Measurements from ENCODE around the gene NCS1.

Gene NCS1

DNA sequence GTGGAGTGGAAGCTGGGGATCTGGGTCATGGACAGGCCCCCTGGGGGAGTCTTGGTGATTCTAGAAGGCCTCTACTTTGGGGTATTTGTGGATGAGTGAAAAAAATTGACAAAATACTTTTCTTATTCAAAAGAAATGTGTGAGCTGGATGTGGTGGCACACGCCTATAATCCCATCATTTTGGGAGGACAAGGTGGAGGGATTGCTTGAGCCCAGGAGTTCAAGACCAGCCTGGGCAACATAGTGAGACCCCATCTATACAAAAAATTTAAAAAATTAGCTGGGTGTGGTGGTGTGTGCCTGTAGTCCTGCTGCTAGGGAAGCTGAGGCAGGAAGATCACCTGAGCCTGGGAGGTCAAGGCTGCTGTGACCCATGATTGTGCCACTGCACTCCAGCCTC lies 6.6 kb upstream of the NCS1 start:
- FAIRE-seq (no peak), DNase-seq (ENCODE audit: insufficient read length) (no peak)
- no peak for TF ChIP-seq POLR2AphosphoS5 (IDR thresholded peaks at IDR 0.05; ENCODE audit: low read depth, low read length)
- no peak for TF ChIP-seq POLR2A (IDR thresholded peaks at IDR 0.05; ENCODE audit: low read depth, low read length)
- TF ChIP-seq TAF1 (IDR thresholded peaks at IDR 0.05; ENCODE audit: borderline replicate concordance, low read depth, low read length): no peak

DNA sequence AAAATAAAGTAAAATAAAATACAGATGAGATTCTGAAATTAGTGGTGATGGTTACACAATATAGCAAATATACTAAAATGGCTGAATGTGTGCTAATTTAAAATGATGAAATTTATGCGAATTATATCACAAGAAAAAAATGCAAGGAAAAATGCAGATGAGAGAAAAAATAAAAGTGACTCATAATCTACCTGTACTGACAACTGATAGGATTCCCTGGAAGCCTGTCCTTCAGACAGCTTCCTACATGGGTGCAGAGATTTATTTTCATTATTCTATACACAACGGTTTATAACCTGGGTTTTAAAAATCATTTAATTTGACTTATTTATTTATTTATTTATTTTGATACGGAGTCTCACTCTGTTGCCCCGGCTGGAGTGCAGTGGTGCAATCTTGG lies 5.8 kb upstream of the NCS1 start:
- no peak for TF ChIP-seq POLR2AphosphoS5 (IDR thresholded peaks at IDR 0.05; ENCODE audit: low read depth, low read length)
- TF ChIP-seq TAF1 (IDR thresholded peaks at IDR 0.05; ENCODE audit: borderline replicate concordance, low read depth, low read length): no peak
- TF ChIP-seq POLR2A (IDR thresholded peaks at IDR 0.05; ENCODE audit: low read depth, low read length): no peak

DNA sequence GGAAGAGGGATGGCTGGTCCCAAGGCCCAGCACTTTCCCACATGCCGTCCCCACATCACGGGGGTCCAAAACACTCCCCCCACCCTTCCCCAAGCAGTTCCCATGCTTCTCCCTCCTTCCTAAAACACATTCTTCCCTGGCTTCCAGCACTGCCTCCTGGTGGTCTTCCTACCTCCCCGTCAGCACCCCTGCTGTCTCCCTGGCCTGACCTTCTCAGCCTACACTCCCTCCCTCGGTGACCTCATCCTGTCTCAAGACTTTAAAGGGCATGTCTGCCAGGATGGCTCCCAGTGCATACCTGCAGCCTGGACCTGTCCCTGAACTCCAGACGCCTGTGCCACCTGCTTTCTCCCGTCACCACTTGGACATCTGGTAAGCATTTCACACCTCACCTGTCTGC lies 4.3 kb upstream of the NCS1 start:
- no peak for DNase-seq (ENCODE audit: insufficient read length)
- no peak for FAIRE-seq
- no peak for TF ChIP-seq TAF1 (IDR thresholded peaks at IDR 0.05; ENCODE audit: borderline replicate concordance, low read depth, low read length)
- TF ChIP-seq POLR2A (IDR thresholded peaks at IDR 0.05; ENCODE audit: low read depth, low read length): no peak
- no peak for TF ChIP-seq POLR2AphosphoS5 (IDR thresholded peaks at IDR 0.05; ENCODE audit: low read depth, low read length)

More for the DNA sequence above, 5.8 kb upstream of the NCS1 start:
- FAIRE-seq (no peak), DNase-seq (ENCODE audit: insufficient read length) (no peak)

DNA sequence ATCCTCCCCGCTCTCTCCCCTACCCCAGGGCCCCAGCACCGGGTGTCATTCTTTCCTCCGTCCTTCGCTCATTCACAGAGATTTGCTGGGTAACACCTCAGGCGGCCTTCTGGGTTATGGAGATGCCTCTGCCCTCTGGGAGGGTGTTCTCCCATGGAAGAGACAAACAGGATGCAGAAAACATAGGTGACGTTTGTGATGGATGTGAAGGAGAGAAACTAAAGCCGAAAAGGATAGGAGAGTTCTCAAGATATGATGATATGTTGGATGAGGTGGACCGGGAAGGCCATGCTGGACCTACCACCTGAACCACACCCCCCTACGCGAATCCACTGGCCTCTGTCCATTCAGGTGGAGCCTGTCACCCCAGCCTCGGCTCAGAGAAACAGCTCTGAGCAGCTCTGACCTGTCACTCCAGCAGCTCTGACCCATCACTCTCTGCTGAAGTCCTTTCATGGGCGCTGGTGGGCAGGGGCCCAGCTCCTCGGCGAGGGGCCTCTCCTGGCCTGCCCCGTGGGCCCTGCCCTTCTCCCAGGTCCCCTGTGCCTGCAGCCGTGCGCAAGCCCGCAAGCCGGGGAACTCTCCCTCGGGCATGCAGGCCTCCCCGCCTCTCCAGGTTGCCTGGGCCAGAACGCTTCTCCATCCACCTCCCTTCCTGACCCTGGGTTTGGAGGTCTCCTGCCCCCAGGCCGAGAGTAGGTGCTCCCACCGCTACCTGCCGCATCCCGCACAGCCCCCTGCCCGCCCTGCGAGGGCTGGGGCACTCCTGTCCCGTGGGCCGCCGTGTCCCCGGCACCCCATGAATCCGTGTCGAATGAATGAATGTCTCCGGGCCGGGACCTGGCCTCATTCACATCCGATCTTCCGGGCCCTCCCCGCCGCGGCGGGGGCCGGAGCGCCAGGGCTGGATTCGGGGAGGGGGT lies 717 bp upstream of the NCS1 start:
- no peak for FAIRE-seq
- no peak for TF ChIP-seq POLR2AphosphoS5 (IDR thresholded peaks at IDR 0.05; ENCODE audit: low read depth, low read length)
- TF ChIP-seq POLR2A (IDR thresholded peaks at IDR 0.05; ENCODE audit: low read depth, low read length): no peak
- TF ChIP-seq TAF1 (IDR thresholded peaks at IDR 0.05; ENCODE audit: borderline replicate concordance, low read depth, low read length): no peak
- DNase-seq (ENCODE audit: insufficient read length): no peak

DNA sequence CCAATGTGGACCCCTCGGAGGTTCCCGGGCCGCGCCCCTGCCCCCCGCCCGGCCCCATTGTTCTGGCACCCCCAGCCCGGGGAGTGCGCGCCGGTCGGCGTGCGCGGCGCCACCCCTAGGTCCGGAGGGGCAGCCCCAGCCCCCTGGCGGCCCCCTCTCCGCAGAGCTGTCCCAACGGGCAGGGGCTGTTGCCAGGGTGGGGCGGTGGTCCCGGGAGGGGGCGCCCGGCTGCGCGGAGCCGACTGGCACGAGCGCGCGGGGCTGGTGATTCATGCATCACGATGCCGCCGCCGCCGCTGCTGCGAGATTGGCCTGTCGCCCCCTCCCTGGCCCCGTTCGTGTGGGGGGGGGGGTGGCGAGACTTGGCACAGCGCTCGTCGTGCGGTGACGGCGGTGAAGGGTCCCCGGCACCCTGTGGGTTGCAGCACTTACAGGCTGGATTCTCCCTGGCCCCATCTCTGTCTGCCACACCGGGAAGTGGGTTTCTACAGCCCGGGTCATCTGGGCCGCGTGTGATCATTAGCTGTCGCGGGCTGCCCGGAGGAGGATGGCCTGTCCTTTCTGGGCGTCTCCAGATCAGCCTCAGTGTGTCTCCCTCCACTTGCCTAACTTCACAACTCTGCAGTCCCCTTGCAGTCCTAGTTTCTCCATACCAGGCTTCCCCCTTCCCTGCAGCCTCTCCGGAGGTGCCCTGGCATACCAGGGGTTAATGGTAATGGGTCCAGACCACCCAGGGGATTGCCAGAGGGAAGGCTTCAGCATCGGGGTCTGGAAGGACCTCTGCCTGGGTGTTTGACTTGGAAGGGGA lies 858 bp downstream of the NCS1 start:
- DNase-seq (ENCODE audit: insufficient read length): no peak
- no peak for FAIRE-seq

DNA sequence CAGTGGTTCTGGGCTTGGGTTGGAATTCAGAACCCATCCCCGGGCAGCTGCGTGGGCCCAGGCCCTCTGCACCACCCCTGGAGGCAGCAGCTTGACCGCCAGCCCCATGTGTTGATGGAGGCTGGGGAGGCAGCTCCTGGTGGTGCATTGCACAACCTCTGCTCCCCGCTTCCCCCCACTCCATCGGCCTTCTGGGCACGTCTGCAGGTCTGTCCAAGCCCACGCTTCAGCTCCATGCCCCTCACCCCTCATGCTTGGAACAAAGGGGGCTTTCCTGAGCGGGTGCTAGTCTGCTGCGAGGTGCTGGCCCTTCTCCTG lies 1.4 kb downstream of the NCS1 start:
- no peak for FAIRE-seq
- no peak for DNase-seq (ENCODE audit: insufficient read length)
- no peak for TF ChIP-seq POLR2AphosphoS5 (IDR thresholded peaks at IDR 0.05; ENCODE audit: low read depth, low read length)
- no peak for TF ChIP-seq POLR2A (IDR thresholded peaks at IDR 0.05; ENCODE audit: low read depth, low read length)
- no peak for TF ChIP-seq TAF1 (IDR thresholded peaks at IDR 0.05; ENCODE audit: borderline replicate concordance, low read depth, low read length)

More for the DNA sequence above, 858 bp downstream of the NCS1 start:
- TF ChIP-seq POLR2AphosphoS5 (IDR thresholded peaks at IDR 0.05; ENCODE audit: low read depth, low read length) (no peak), TAF1 (IDR thresholded peaks at IDR 0.05; ENCODE audit: borderline replicate concordance, low read depth, low read length) (no peak), POLR2A (IDR thresholded peaks at IDR 0.05; ENCODE audit: low read depth, low read length) (no peak)

DNA sequence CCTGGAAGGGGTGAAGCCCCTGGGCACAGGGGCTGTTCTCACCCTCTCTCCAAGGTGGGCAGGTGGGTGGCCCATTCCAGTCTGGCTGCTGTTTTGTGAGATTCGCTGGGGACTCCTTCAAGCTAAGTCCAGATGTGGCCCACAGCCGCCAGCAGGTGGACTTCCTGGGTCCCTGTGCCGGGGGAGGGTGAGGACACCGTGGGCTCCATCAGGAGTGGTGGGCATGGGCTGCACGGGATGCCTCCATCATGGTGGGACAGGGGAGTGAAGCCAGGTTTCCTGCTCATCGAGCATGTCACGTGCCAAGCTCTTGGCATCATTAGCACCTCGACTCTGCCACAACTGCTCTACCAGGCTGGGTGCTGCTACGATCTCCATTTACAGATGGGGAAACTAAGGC lies 1.8 kb downstream of the NCS1 start:
- DNase-seq (ENCODE audit: insufficient read length) (no peak), FAIRE-seq (no peak)
- TF ChIP-seq POLR2AphosphoS5 (IDR thresholded peaks at IDR 0.05; ENCODE audit: low read depth, low read length): no peak
- TF ChIP-seq TAF1 (IDR thresholded peaks at IDR 0.05; ENCODE audit: borderline replicate concordance, low read depth, low read length): no peak
- TF ChIP-seq POLR2A (IDR thresholded peaks at IDR 0.05; ENCODE audit: low read depth, low read length): no peak

DNA sequence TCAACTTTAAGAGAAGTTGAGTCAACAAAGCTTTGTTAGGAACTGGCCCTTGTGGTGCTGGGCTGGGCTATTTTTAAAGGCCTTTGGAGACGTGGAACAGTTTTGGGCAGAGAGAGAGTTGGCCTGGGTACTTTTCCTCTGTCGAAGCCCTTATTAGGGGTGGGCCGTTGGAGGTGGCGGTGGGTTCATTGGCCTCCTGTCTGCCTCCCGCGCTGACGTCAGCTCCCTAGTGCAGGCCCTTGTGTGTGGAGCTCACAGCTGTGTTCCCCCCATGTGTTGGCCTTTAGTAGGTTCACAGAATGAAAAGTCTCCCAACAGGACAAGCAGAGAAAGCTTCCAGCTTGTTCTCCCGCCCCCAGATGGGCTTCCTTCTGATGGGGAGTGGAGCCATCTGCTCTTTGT lies 2.7 kb downstream of the NCS1 start:
- TF ChIP-seq POLR2A (IDR thresholded peaks at IDR 0.05; ENCODE audit: low read depth, low read length): no peak
- TF ChIP-seq POLR2AphosphoS5 (IDR thresholded peaks at IDR 0.05; ENCODE audit: low read depth, low read length): no peak
- no peak for TF ChIP-seq TAF1 (IDR thresholded peaks at IDR 0.05; ENCODE audit: borderline replicate concordance, low read depth, low read length)
- FAIRE-seq (no peak), DNase-seq (ENCODE audit: insufficient read length) (no peak)

DNA sequence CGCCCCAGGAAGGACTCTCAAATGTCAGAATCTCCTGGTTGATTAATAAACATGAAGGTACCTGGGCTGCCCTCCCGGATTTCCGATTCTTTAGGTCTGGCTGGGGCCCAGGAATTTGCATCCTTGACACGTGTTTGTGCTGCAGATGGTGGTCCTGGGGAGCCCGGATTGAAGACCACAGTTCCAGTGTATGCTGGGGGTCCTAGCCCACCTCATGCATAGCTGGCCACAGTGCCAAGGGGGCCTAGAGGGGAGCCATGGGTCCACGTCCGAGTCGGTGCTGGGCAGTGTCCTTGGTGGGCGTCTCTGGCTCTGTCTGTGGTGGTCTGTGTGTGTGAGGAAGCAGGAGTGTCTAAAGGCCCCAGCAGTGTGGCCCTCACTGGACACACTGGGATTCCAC lies 3.2 kb downstream of the NCS1 start:
- no peak for FAIRE-seq

DNA sequence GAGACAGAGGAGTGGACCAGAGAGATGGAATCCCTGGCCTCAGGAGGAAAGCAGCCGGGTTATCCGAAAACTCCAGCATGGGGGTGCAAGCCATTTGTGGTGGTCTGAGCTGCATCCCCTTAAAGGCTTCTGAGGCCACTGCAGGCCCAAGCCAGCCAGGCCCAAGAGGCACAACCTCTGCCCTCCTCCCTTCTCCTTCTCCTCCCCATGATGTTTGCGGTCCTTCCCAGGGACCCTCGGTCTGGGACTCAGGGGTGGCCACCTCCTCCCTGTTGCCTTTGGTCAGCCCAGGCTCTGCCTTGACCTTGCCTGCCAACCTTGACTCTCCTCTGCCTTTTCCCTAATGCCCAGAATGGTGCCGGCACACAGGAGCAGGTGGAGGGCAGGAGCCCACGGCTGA lies 4.6 kb downstream of the NCS1 start:
- TF ChIP-seq TAF1 (IDR thresholded peaks at IDR 0.05; ENCODE audit: borderline replicate concordance, low read depth, low read length) (no peak), POLR2A (IDR thresholded peaks at IDR 0.05; ENCODE audit: low read depth, low read length) (no peak), POLR2AphosphoS5 (IDR thresholded peaks at IDR 0.05; ENCODE audit: low read depth, low read length) (no peak)
- DNase-seq (ENCODE audit: insufficient read length) (no peak), FAIRE-seq (no peak)

More for the DNA sequence above, 3.2 kb downstream of the NCS1 start:
- DNase-seq (ENCODE audit: insufficient read length): no peak
- no peak for TF ChIP-seq POLR2AphosphoS5 (IDR thresholded peaks at IDR 0.05; ENCODE audit: low read depth, low read length)
- TF ChIP-seq POLR2A (IDR thresholded peaks at IDR 0.05; ENCODE audit: low read depth, low read length): no peak
- TF ChIP-seq TAF1 (IDR thresholded peaks at IDR 0.05; ENCODE audit: borderline replicate concordance, low read depth, low read length): no peak

DNA sequence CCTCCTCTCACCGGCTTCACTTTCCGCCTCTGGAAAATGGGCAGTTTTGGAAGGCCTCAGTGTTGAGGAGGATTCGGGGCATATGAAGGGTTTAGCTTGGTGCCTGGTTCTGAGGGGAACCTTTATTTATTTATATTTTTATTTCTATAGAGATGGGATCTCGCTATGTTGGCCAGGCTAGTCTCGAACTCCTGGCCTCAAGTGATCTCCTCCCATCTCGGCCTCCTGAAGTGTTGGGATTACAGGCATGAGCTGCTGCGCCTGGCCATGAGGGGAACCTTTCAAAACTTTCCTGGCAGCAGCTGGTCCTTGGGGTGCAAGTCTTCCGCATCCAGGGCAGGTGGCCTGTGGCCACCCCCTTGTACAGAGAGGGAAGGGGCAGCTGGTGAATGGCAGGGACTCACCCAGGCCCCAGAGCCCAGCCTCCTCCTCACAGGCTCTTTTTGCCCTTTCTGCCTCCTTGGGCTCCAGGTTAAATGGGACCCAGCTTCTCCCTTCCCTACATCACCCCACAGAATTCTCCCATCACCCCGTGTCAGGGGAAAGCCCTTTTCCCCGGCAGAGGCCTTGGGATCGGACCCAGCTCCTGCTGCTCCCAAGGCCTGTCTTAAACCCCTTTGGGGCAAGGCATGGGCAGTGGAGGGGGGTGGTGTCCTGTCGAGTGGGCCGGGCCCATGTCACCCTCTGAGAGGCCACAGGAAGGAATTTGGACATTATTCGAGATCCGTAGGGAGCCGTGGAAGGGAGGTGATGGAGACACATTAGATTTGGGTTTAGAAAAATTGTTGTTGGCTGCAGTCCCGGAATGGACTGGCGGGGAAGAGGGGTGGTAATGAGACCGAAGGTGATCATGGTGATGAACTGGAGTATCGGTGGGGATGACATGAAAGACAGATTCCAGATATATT lies 5.9 kb downstream of the NCS1 start:
- DNase-seq (ENCODE audit: insufficient read length) (no peak), FAIRE-seq (no peak)
- TF ChIP-seq POLR2A (IDR thresholded peaks at IDR 0.05; ENCODE audit: low read depth, low read length) (no peak), POLR2AphosphoS5 (IDR thresholded peaks at IDR 0.05; ENCODE audit: low read depth, low read length) (no peak), TAF1 (IDR thresholded peaks at IDR 0.05; ENCODE audit: borderline replicate concordance, low read depth, low read length) (no peak)

All from GM12892 (cell line).